Embryonic facial prominence (tissue), 1 donor: Measurements from ENCODE around the gene SLC9B1.

Experiments
- DNase-seq: peaks from one replicate; pipeline ENCODE4 v3.0.0-alpha.2; 2016; ENCODE audit errors: extremely low spot score

Gene SLC9B1

GRCh38 chr4:103019308-103020124, at the start of gene SLC9B1:
Gene SLC9B1 (minus strand): TSS chr4:103019705. CDS start chr4:102991711, 27,994 bp downstream.
- peak; percentile 84 for DNase-seq

- DNase-seq = no peak
These were observed 48.5 kb upstream of the SLC9B1 start for GRCh38 chr4:103067841-103068547.

- no peak for DNase-seq
These were observed 41.1 kb upstream of the SLC9B1 start for GRCh38 chr4:103060453-103061148.

- DNase-seq = no peak
These were observed 34.5 kb upstream of the SLC9B1 start for GRCh38 chr4:103054030-103054429.

GRCh38 chr4:103052779-103053178, 33.3 kb upstream of the SLC9B1 start:
- no peak for DNase-seq

- DNase-seq = no peak
These were observed 32.6 kb upstream of the SLC9B1 start for GRCh38 chr4:103052145-103052544.

GRCh38 chr4:103050736-103051436, 31.4 kb upstream of the SLC9B1 start:
- no peak for DNase-seq

- no peak for DNase-seq
These were observed 27.1 kb upstream of the SLC9B1 start for GRCh38 chr4:103046416-103047290.

GRCh38 chr4:103044183-103044582, 24.7 kb upstream of the SLC9B1 start:
- DNase-seq = no peak

GRCh38 chr4:103036169-103036568, 16.7 kb upstream of the SLC9B1 start:
- no peak for DNase-seq

GRCh38 chr4:103032574-103032973, 13.1 kb upstream of the SLC9B1 start:
- DNase-seq = no peak

- no peak for DNase-seq
These were observed 11.3 kb upstream of the SLC9B1 start for GRCh38 chr4:103030791-103031190.

- DNase-seq = no peak
These were observed 9.8 kb upstream of the SLC9B1 start for GRCh38 chr4:103029300-103029699.

GRCh38 chr4:103026868-103027267, 7.4 kb upstream of the SLC9B1 start:
- no peak for DNase-seq

GRCh38 chr4:103024996-103025395, 5.5 kb upstream of the SLC9B1 start:
- DNase-seq = no peak

- no peak for DNase-seq
These were observed 1.6 kb upstream of the SLC9B1 start for GRCh38 chr4:103021120-103021519.

- peak; percentile 38 for DNase-seq
These were observed 856 bp downstream of the SLC9B1 start for GRCh38 chr4:103018391-103019307.

- no peak for DNase-seq
These were observed 7.0 kb downstream of the SLC9B1 start for GRCh38 chr4:103012551-103012950.

- DNase-seq = no peak
These were observed 7.4 kb downstream of the SLC9B1 start for GRCh38 chr4:103012060-103012459.
